ENCODE measurements around the gene TOPBP1. TPM values are rescaled to one million over a fixed set of nuclear protein-coding genes. Genes with fewer than 3 reads are reported as not detected.

The TOPBP1 gene
- total and polyA plus RNA-seq, 2 experiments from 2014 or later, result 8.0 to 29.0 TPM

- no peaks in the 10 kb centered on the region for H3K36me3 ChIP-seq (replicated peaks; ENCODE audit: insufficient read depth, low read depth)
- TF ChIP-seq EZH2phosphoT487 (IDR thresholded peaks at IDR 0.05; ENCODE audit: low read depth, severe bottlenecking, unreplicated experiment), result no peak
- TF ChIP-seq EZH2 (IDR thresholded peaks at IDR 0.05; ENCODE audit: borderline replicate concordance), result no peak
- no peak for TF ChIP-seq CTCF (IDR thresholded peaks at IDR 0.05; ENCODE audit: poor library complexity)
- H3K27ac ChIP-seq, result no peak overlapping the region
- H3K79me2 ChIP-seq, result no peaks in the 10 kb centered on the region
- no peak overlapping the region for H3K4me3 ChIP-seq
- no peaks in the 10 kb centered on the region for H4K20me1 ChIP-seq (ENCODE audit: insufficient read depth, poor library complexity, severe bottlenecking)
- no peaks in the 10 kb centered on the region for H3K9me3 ChIP-seq (ENCODE audit: low read depth)
- H3K27me3 ChIP-seq, result no peaks in the 10 kb centered on the region
- no peak for DNase-seq (ENCODE audit: low spot score)
- H3K4me2 ChIP-seq, result no peak overlapping the region
- H3K4me1 ChIP-seq (ENCODE audit: insufficient read depth), result no peaks in the 10 kb centered on the region
- H2AFZ ChIP-seq, result no peak overlapping the region
- WGBS (ENCODE audit: low lambda C conversion rate, missing lambda C conversion rate), result 82% methylated on average over 3 of the region's 3 CpGs
- H3K9me2 ChIP-seq (replicated peaks; ENCODE audit: insufficient read depth), result no peaks in the 10 kb centered on the region
Measured at GRCh38 chr3:133695560-133696171, 33.9 kb upstream of the TOPBP1 start.

- DNase-seq (ENCODE audit: low spot score), result no peak
- Histone ChIP-seq H3K4me3 (no peak overlapping the region), H3K9me2 (replicated peaks; ENCODE audit: insufficient read depth) (no peaks in the 10 kb centered on the region), H4K20me1 (ENCODE audit: insufficient read depth, poor library complexity, severe bottlenecking) (no peaks in the 10 kb centered on the region), H3K36me3 (replicated peaks; ENCODE audit: insufficient read depth, low read depth) (no peaks in the 10 kb centered on the region), H2AFZ (no peak overlapping the region), H3K79me2 (no peaks in the 10 kb centered on the region), H3K9me3 (ENCODE audit: low read depth) (no peaks in the 10 kb centered on the region), H3K4me2 (no peak overlapping the region), H3K27me3 (no peaks in the 10 kb centered on the region), H3K27ac (no peak overlapping the region), H3K4me1 (ENCODE audit: insufficient read depth) (no peaks in the 10 kb centered on the region)
- WGBS (ENCODE audit: low lambda C conversion rate, missing lambda C conversion rate), result 97% methylated on average over 9 of the region's 9 CpGs
- TF ChIP-seq EZH2 (IDR thresholded peaks at IDR 0.05; ENCODE audit: borderline replicate concordance) (no peak), CTCF (IDR thresholded peaks at IDR 0.05; ENCODE audit: poor library complexity) (no peak), EZH2phosphoT487 (IDR thresholded peaks at IDR 0.05; ENCODE audit: low read depth, severe bottlenecking, unreplicated experiment) (no peak)
Measured at GRCh38 chr3:133694288-133695268, 32.8 kb upstream of the TOPBP1 start.

- Histone ChIP-seq H3K27me3 (no peaks in the 10 kb centered on the region), H4K20me1 (ENCODE audit: insufficient read depth, poor library complexity, severe bottlenecking) (no peaks in the 10 kb centered on the region), H3K36me3 (replicated peaks; ENCODE audit: insufficient read depth, low read depth) (no peaks in the 10 kb centered on the region), H3K4me2 (no peak overlapping the region), H3K27ac (no peak overlapping the region), H3K4me3 (no peak overlapping the region), H2AFZ (no peak overlapping the region), H3K79me2 (no peaks in the 10 kb centered on the region), H3K9me3 (ENCODE audit: low read depth) (no peaks in the 10 kb centered on the region), H3K4me1 (ENCODE audit: insufficient read depth) (no peaks in the 10 kb centered on the region), H3K9me2 (replicated peaks; ENCODE audit: insufficient read depth) (no peaks in the 10 kb centered on the region)
- WGBS (ENCODE audit: low lambda C conversion rate, missing lambda C conversion rate), result 88% methylated on average over 8 of the region's 8 CpGs
- no peak for TF ChIP-seq CTCF (IDR thresholded peaks at IDR 0.05; ENCODE audit: poor library complexity)
- no peak for TF ChIP-seq EZH2phosphoT487 (IDR thresholded peaks at IDR 0.05; ENCODE audit: low read depth, severe bottlenecking, unreplicated experiment)
- no peak for TF ChIP-seq EZH2 (IDR thresholded peaks at IDR 0.05; ENCODE audit: borderline replicate concordance)
- DNase-seq (ENCODE audit: low spot score), result no peak
Measured at GRCh38 chr3:133693821-133694220, 32.1 kb upstream of the TOPBP1 start.
